Stimulated activated CD4-positive, alpha-beta T cell treated with anti-CD3 and anti-CD28 coated beads, Interleukin-15, amount 100 ng/mL, for 48 hours (primary cell): ENCODE results near the gene LCA5L.
"Not testable (repeated sequence)": the region's sequence is repeated elsewhere in the genome, so short reads cannot be mapped to it uniquely, and the experiment has no call there.

Source experiments
- DNase-seq, 2 donors: peaks; one replicate each; pipeline ENCODE4 v3.0.0-alpha.2; 2020; ENCODE audit warnings: low read depth in 2 of 2

LCA5L gene

DNA sequence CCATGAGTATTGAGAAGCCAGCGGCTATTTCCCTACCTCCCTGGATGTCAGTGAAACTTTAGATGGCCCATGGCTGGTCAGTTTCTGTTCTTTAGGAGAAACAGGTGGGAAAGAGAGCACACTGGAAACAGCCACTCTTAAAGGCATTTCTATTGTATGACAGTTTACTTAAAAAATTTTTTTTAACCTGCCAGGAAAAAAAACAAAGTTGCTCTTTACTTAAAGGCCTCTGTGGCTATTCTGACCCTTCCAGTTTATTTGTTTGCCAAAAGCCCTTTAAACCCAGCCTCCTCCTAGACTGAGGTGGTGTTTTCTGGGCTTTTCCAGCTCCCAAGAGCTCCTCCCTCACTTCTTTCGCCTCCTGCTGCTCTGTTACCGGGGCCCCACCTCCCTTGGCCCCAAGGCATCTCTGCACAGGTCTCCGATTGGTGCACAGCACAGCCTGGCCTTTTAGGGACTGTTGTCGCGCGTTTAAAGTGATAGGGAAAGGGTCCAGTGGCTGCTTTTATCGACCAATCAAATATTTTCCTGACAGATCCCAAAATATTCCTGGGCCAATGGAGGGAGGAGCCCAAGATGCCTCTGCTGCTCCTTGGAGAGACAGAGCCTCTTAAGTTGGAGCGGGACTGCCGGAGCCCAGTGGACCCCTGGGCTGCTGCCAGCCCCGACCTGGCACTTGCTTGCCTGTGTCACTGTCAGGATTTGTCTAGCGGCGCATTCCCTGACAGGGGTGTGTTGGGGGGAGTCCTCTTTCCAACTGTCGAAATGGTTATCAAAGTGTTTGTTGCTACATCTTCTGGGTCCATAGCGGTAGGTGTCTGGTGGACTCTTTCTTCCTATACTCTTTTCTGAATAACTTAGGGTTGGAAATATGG is 6.0 kb upstream of the LCA5L start, which contains the start of gene SH3BGR:
Gene SH3BGR (plus strand): TSS at position 639 of the 875 bp plus-strand sequence. CDS start 127 bp downstream, at position 766.
- DNase-seq, result no peak

DNA sequence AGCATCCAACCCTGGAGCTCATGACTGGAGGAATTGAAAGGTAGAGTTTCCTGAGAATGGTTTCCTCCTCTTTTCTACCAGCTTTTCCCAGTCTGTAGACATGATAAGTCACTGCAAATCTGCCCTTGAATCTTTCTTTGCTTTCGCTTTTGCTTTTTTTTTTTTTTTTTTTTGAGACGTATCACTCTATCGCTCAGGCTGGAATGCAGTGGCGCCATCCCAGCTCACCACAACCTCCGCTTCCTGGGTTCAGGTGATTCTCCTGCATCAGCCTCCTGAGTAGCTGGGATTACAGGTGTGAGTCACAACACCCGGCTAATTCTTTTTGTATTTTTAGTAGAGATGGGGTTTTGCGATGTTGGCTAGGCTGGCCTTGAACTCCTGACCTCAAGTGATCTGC is 1.7 kb upstream of the LCA5L start:
- DNase-seq, result no peak

DNA sequence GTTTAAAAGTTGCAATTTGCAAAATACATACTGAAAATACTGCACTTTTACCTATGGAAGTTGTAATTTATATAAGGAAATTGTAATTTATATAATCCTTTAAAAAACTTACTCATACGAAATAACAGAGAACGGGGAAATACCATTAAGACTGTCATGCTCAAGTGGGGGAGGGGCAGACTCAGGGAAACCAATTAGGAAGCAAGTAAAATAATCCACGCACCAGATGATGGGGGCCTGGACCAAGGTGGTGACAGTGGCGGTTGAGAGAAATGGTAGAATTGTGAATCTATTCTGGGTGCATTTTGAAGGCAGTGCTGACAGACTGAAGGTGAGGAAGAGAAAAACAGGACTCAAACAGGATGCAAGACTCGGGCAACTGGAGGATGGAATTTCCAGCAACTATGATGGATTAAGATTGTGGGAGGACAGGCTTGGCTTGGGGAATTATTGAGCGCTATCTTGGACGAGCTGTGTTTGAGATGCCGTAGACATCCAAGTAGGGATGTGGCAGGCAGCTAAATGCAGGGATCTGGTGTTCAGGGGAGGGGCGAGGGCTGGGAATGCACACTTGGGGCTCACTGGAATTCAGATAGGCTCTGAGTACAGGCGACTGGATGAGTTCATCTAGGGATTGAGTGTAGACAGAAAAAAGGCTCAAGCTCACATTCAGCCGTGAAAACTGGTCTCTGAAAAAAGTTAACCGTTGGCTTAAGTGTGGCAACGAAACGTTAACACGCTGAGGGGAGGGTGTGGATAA is 977 bp downstream of the LCA5L start:
- DNase-seq, result no peak

DNA sequence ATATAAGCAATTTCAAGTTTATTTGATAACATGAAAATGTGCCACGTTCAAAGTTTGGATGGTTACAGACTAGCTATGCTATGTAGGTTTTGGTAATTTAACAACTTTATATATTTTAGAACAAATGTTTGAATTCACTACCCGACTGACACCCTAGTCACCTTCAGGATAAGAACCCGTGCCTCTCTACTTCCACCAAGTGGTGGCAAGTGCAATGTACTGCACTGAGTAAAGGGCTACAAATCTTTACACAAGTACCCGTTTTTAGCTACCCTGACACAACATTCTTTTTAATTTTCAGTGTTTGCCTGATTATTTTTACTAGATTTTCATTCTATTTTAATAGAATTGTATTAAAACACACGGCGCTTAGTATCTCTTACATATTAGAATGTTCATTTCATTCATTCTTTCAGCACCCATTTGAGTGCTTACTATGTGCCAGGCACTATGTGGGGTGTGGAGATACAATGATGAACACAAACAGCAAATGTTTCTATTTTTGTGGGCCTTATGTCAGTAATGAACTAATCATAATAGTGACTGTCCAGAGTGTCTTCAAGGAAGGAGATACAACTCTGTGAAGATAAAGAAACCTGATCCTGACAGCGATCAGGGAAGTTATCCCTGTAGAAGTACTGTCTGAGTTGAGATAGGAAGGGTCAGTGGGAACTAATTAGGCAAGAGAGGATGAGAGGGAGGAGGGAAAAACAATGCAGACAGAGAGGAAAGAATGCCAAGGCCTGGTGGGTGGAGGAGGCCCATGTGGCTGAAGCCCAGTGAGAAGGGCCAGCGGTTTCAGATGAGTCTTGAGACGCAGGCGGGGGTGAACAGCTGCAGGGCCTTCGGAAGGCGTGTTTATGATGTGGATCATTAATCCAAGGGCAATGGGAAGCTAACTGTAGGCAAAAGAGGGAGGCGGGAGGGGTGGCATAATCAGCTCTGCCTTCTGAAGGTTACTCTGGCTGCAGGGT is 3.8 kb downstream of the LCA5L start:
- DNase-seq, result peak in 1 of 2 donors; percentile 20

DNA sequence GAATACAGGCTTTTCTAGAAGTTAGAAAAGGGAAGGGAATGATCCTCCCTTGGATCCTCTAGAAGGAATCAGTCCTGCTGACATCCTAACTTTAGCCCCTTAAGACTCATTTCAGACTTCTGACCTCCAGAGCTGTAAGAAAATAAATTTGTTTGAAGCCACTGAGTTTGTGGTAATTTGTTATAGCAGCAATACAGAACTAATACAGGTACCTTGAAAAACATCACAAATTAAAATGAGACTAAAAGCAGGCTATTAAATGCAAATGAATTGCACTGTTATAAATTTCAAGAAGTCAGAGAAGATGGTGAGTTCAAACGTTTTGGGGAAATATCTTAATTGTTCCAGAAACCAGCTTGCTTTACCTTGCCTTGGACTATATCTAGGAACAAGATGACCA is 6.3 kb downstream of the LCA5L start:
- no peak for DNase-seq

DNA sequence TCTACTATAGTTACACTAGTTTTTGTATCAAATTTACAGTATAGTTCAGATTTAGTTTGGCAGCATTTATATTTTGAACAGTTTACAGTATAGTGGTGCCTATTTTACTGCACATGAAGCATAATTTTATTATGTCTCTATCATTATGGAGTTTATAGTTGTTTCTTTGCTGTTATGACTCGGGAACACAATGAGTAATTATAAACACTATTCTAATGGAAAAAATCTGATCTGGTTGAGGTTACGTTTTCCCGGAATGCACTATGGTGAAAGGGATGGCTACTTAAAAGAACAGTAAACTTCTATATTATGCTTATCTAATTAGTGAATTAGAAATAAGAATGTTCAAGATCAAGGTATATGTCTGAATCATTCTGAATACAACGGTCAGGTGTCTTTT is 10.6 kb downstream of the LCA5L start:
- DNase-seq, result no peak

DNA sequence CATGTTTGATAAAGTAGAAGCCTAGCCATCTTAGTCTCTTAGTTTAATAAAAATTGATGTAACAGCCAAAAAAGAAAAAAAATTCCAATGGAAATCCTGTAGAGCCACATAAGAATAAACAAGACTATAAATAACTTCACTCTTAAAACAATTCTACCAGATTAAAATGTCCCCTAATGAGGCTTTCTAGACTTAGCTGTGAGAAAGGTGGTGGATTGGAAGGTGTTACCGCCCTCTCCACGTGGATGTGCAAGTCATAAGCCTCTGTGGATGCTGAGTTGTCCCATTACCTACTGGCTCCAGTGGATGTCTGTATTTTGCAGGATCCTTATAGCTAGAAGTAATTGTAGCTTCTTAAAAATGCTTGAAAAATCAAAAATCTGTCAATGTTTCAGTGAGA is 14.6 kb downstream of the LCA5L start:
- DNase-seq, result no peak

DNA sequence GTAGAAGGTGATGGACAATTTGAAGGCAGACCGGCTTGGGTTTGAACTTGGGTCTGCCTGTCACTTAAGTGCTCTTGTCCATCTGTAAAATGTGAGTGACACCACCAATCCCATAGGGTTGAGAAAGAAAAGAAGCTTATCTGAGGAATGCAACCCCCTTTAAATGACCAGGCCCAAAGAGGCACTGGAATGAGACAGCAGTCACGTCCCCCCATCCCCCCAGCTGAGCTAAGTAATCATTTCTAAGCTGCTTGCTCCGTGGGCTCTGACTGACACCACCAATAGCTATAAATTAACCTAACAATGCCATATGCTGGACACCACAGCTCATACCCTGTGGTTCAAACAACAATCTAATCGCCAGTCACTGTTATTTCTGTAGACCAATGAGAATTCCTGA is 15.1 kb downstream of the LCA5L start:
- no peak for DNase-seq

DNA sequence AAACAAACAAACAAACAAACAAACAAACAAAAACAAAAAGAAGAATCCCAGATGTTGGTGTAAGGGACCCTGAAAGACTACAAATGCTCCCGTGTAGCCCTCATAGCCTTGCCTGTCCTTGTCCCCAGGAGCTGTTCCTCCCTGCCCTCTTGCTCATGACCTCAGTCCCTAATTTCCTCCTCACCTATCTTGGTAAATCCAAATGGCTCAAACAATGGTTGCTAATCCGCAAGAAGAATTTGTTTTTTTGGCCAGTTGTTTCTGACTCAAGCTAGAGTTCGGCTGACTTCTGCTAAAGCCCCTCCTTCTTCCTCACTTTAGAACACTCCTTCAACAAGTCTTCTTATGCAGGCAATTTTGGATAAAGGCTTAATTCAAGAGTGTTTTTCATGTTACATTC is 15.6 kb downstream of the LCA5L start:
- no peak for DNase-seq

DNA sequence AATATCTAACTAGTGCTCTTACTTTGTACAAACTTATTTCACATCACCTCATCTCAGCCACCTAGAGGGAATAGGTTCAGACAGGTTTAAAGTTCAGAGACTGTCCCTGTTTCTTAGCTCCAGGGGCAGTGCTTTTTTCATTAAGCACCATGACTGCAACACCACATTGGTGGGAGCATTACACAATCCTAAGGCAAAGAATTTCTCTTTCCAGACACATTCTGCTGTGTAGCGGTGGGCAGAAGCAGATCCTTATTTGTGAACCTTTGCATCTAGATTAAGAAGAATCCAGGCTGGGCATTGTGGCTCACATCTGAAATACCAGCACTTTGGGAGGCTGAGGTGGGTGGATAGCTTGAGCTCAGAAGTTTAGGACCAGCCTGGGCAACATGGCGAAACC is 16.1 kb downstream of the LCA5L start:
- no peak for DNase-seq

DNA sequence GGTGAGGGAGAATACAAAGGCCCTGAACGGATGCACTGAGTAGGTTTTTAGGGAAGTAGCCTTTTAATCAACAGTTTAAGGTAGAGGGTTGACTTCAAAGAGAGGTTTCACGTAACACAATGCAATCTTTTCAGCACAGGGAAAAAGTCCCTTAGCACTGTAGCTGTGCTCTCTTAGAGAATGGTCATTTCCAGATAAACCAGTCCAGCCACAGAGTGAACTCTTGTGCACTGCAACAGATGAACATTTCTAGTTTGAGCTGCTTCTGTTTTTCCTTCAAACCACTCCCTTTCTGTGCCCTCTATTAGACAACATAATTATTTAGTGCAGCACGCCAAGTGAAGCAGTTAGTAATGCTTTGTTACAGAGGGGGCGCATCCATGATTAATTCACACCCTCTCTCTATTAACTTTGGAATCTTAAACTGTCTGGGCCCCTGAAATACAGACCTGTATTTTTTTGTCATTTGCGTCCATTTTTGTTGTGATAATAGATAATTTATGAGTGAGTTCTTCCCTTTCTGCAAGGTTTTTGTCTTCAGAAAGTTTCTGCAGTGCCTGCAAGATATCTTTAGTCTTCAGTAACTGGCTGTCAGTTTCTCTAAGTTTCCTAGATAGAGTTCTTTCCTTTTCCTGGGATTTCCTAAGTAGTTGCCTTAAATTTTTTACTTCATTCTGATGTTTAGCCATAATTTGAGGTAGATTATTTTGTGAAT is 22.9 kb downstream of the LCA5L start:
- DNase-seq, result no peak

DNA sequence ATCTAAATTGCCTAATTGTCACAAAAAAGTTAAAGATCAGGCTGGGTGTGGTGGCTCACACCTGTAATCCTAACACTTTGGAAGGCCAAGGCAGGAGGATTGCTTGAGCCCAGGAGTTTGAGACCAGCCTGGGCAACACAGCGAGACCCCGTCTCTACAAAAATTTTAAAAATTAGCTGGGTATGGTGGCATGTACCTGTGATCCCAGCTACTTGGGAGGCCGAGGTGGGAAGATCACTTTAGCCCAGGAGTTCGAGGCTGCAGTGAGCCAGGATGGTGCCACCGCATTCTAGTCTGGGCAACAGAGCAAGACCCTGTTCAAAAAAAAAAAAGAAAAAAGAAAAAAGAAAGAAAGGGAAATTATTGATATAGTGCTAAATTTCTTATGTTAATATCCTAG is 26.4 kb downstream of the LCA5L start:
- DNase-seq, result not testable (repeated sequence)

DNA sequence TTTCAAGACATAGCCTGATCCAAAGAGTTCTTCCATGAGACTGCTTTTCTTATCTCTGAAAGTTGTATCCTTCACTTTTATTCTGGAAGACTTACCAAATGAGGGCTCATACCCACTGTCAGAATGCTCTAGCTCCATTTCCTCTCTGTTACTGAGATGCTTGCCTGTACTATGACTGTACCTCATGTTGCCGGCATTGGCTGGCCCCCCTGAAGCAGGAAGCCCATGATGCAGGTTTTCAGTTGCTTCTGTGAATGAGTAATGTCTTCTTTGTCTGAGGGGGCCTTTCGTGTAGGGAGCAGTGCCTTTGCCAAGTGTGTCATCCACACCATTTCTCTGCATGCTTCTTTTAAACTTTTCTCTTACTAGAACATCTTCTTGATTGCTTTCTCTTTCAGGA is 39.5 kb downstream of the LCA5L start:
- DNase-seq, result no peak

DNA sequence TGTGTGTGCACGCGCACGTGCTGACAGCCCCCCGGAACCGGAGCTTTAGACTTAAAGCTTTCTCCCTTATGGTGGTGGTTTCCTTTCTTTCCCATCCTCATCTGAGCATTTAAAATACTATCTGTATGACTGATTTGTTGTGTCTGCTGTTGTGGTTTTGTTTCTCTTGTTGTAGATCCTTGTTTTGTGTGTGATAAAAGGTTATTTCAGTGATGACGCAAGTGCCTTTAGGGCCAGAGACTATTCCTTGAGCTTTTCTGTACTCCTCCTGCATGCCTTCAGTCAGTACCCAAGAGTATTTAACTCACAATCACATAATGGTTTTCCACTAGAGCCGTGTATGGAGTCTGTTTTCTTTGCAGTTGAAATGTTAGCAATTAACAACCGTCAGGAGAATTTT is 45.4 kb downstream of the LCA5L start:
- DNase-seq, result no peak

DNA sequence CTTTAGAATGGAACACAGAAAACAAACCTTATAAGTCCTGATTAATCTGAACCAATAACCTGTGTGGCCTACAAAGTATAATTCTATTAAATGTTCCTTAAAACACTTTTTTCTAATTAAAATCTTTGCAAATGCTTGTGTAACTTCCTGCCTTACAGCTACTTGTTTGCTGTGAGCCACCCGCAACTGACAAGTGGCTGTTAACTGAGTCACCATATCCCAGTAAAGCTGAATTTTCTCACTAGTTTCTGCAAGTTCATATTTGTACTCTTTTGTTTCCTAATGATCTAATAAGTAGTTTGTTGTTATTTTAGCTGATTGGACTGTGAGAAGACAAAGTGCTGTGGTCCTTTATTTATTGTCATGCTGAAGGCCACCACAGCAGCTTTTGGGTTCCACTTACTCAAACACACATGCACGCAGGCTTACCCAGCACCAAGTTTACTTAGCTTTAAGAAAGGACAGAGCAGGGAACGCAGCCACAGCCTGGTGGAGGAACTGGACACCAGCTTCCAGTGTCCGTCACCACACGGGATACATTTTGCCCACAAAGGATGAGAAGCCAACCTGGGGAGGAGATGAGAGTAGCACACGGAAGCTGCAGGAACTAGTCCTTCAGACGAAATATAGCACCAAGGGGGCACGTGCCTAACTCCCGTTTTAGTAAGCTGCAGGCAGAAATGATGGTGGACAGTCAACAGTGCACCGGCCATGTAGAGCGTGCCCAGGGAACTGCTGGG is 47.8 kb downstream of the LCA5L start:
- no peak for DNase-seq

DNA sequence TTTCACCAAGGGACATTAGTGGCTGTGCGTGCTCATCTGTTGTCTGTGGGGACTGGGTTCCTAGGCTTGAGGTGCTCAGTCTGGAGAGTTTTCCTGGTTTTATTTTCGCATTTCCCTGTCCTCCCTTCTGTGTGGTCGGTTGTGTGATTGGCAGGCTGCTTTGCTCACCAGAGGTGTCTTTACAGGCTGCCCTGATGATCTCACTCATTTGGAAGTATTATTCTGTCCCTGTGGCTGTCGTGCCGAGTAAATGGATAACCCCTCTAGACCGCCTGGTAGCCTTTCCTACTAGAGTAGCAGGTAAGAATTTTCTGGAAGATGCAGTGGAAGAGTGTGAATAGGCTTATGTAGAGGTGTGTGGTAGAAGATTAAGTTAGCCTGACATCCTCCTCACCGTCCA is 52.6 kb downstream of the LCA5L start:
- no peak for DNase-seq

DNA sequence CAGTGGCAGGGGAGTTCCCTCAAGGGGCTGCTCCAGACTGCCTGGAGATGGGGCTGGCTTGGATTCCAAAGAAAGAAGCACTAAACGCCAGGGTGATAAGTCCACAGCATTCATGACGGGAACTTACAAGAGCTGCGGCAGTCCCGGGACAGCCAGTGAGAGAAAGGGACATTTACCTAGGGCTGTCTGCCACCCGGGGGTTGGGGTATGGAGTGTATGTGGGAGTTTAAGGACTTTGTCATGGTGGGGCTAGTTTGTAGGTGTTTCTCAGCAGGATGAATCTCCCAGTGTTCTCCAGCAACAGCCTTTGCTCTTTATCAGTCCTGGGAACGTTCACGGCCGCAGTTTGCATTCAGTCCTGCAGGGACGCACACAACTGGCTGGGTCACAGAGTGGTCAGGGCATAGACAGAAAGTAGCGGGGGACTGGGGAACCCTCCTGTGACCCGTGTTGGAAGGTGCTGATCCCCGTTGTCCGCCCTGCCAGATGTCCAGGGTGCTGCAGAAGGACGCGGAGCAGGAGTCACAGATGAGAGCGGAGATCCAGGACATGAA is 55.3 kb downstream of the LCA5L start:
- no peak for DNase-seq

DNA sequence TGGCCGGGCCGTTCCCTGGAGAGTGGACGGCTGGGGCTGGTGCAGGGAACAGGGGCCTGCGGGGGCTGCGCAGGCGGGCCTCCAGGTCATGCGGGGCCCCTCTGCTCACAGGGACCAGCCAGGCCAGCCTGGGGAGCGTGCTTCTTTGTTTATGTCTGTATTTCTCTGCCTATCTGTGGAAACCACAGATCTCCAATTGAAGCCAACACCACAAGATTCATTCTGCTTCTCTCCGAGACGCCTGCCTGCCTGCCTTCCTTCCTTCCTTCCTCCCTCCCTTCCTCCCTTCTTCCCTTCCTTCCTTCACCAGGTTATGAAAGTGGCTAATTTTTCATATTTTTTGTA is 56.8 kb downstream of the LCA5L start:
- no peak for DNase-seq

DNA sequence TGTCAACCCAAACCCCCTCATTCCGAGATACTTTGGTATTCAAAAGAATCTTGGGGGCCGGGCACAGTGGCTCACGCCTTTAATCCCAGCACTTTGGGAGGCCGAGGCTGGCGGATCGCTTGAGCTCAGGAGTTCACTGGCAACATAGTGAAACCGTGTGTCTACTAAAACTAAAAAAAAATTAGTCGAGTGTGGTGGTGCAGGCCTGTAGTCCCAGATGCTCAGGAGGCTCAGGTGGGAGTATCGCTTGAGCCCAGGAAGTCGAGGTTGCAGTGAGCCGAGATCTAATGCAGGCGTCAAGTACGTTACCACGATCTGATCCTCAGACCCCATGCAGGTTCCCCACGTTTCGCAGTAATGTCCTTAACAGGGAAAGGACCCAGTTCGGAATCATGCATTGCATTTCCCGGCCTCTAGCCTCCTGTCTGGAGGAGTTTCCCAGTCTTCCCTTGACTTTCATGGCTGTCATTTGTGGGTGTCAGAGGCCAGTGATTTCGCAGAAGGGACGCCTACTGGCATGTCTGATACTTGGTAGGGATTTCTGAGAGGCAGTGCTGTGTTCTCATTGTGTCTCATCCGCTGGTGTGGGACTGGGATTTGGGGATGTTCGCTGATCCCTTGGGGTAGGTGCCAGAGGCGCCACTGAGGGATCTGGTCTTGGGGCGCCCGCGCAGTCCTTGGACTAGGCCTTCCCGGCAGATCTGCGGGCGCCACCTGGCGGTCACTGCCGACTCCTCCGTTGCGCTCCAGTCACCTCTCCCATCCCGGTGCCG is 57.4 kb downstream of the LCA5L start:
- DNase-seq, result peak; percentile 81 to 88
